Thymus (tissue), 11 donors: ENCODE data around the gene DROSHA. TPM values are rescaled to one million over a fixed set of nuclear protein-coding genes. Genes with fewer than 3 reads are reported as not detected.

Experiments used
- DNase-seq, 9 donors: peaks; one replicate each; pipeline ENCODE4 v3.0.0-alpha.2; 2013; ENCODE audit warnings: low spot score in 9 of 9, low read depth in 6 of 9, missing footprints in 1 of 9
- H3K27ac ChIP-seq, 2 donors: one replicate each; pipeline ENCODE4 v1.5.1; 2013; ENCODE audit warnings: control low read depth in 1 of 2, low read depth in 1 of 2, low read length in 1 of 2, mild to moderate bottlenecking in 1 of 2, moderate library complexity in 1 of 2
- H3K27me3 ChIP-seq, 2 donors: one replicate each; pipeline ENCODE4 v1.5.1; 2013; ENCODE audit warnings: low read length in 1 of 2; ENCODE audit not compliant: control insufficient read depth in 2 of 2, insufficient read depth in 1 of 2
- H3K36me3 ChIP-seq, 2 donors: one replicate each; pipeline ENCODE4 v1.5.1; 2013; ENCODE audit warnings: low read length in 1 of 2, mild to moderate bottlenecking in 1 of 2, moderate library complexity in 1 of 2; ENCODE audit not compliant: control insufficient read depth in 2 of 2, insufficient read depth in 2 of 2
- H3K4me1 ChIP-seq, 2 donors: one replicate each; pipeline ENCODE4 v1.5.1; 2013; ENCODE audit warnings: low read length in 2 of 2; ENCODE audit not compliant: control insufficient read depth in 2 of 2, insufficient read depth in 2 of 2
- H3K4me3 ChIP-seq, 2 donors: one replicate each; pipeline ENCODE4 v1.5.1; 2013; ENCODE audit warnings: low read length in 2 of 2, control low read depth in 1 of 2, mild to moderate bottlenecking in 1 of 2
- H3K9me3 ChIP-seq, 2 donors: one replicate each; pipeline ENCODE4 v1.5.1; 2013; ENCODE audit warnings: low read length in 1 of 2, mild to moderate bottlenecking in 1 of 2; ENCODE audit not compliant: control insufficient read depth in 2 of 2, insufficient read depth in 1 of 2
- WGBS: extraction: QIAGEN DNeasy Blood & Tissue Kit; methylation state at CpG from one replicate; pipeline ENCODE4 v1.1.7; 2013; 5-methylcytosine and 5-hydroxymethylcytosine counted together
- polyA plus RNA-seq: library from polyadenylated mRNA; stranded (reverse); fragments of 200-250 nt; gene quantifications from one replicate; pipeline ENCODE4 v1.2.3, GENCODE V29; 2013
- total RNA-seq: library from RNA; stranded (reverse); fragments of 120-200 nt; gene quantifications from one replicate; pipeline ENCODE4 v1.2.4, GENCODE V29; 2013
- donor health status: healthy.

Gene DROSHA
- total and polyA plus RNA-seq, 2 donors: 34.4 to 138 TPM

DNA sequence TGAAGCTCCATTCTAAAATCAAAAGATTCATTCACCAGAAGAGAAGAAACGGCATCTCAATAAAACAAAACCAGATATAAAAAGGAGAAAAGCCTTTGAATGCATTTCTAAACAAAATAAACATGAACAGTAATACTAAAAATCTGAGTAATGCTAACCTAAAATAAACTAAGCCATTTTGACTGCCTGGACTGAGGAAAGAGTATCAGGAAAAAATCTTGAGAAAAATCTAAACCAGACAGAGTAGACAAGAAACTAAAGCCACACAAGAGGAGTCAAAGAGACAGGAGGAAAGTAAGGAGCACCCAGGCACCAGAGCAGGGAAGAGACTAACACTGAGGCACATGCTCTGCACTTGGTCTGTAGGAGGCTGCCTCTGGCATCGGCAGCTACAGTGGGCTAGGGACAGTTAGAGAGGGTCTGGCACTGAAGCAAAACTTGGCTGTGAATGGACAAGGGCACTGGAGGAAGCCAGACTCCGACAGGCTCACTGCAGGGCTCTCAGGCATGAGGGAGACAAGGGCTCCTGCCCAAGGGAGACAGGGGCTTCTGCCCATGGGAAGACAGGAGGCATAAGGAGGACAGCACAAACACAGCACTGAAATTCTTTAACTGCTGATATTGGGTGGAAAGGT is 50.2 kb downstream of the DROSHA start:
- H3K4me3 ChIP-seq: no peak overlapping the region
- no peaks in the 10 kb centered on the region for H3K27me3 ChIP-seq
- H3K9me3 ChIP-seq: peaks cover 0 to 2% of the 10 kb centered on the region in 2 donors
- WGBS: over 99% methylated on average over 3 of the region's 3 CpGs
- H3K36me3 ChIP-seq: peaks cover 12 to 19% of the 10 kb centered on the region in 2 donors
- H3K27ac ChIP-seq: no peak overlapping the region
- DNase-seq: no peak
- no peaks in the 10 kb centered on the region for H3K4me1 ChIP-seq

- Histone ChIP-seq H3K27ac (no peak overlapping the region), H3K27me3 (no peaks in the 10 kb centered on the region), H3K9me3 (peaks cover 0 to 2% of the 10 kb centered on the region in 2 donors), H3K4me3 (no peak overlapping the region), H3K4me1 (no peaks in the 10 kb centered on the region), H3K36me3 (peaks cover 12 to 16% of the 10 kb centered on the region in 2 donors)
- no peak for DNase-seq
- WGBS: 99% methylated on average over 2 of the region's 2 CpGs
These were observed 52.2 kb downstream of the DROSHA start for GRCh38 chr5:31479706-31480105.

- Histone ChIP-seq H3K4me3 (no peak overlapping the region), H3K27ac (no peak overlapping the region), H3K4me1 (no peaks in the 10 kb centered on the region), H3K36me3 (peaks cover 12 to 16% of the 10 kb centered on the region in 2 donors), H3K27me3 (no peaks in the 10 kb centered on the region), H3K9me3 (peaks cover 0 to 2% of the 10 kb centered on the region in 2 donors)
- DNase-seq: no peak
These were observed 53.0 kb downstream of the DROSHA start for GRCh38 chr5:31478901-31479300.

GRCh38 chr5:31477971-31478370 is 53.9 kb downstream of the DROSHA start:
- H3K4me1 ChIP-seq: no peaks in the 10 kb centered on the region
- no peaks in the 10 kb centered on the region for H3K27me3 ChIP-seq
- no peak for DNase-seq
- no peak overlapping the region for H3K27ac ChIP-seq
- 98% methylated on average over 5 of the region's 5 CpGs for WGBS
- H3K4me3 ChIP-seq: no peak overlapping the region
- H3K36me3 ChIP-seq: peaks cover 7 to 11% of the 10 kb centered on the region in 2 donors
- peaks cover 0 to 2% of the 10 kb centered on the region in 2 donors for H3K9me3 ChIP-seq

DNA sequence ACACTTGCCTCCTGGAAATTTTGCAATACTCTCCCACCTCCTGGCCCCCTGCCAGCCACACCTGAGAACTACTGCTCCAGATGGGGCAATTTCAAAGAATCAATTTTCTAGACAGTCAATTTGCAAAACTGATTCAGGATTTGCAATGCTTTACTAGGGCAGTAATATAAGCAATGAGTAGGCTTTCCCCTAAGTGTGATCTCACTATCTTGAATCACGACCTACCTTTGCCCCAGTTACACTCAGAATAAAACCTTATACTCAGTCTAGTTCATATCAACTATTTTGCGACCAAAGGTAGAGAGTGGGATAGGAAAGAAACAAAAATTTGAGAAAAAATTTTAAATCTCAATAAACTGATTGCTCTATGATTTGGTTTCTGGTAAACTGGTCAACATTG is 54.4 kb downstream of the DROSHA start:
- no peaks in the 10 kb centered on the region for H3K4me1 ChIP-seq
- H3K9me3 ChIP-seq: peaks cover 0 to 2% of the 10 kb centered on the region in 2 donors
- no peak overlapping the region for H3K27ac ChIP-seq
- H3K36me3 ChIP-seq: peaks cover 7 to 8% of the 10 kb centered on the region in 2 donors
- WGBS: over 99% methylated on average over 2 of the region's 2 CpGs
- no peaks in the 10 kb centered on the region for H3K27me3 ChIP-seq
- H3K4me3 ChIP-seq: no peak overlapping the region
- no peak for DNase-seq

DNA sequence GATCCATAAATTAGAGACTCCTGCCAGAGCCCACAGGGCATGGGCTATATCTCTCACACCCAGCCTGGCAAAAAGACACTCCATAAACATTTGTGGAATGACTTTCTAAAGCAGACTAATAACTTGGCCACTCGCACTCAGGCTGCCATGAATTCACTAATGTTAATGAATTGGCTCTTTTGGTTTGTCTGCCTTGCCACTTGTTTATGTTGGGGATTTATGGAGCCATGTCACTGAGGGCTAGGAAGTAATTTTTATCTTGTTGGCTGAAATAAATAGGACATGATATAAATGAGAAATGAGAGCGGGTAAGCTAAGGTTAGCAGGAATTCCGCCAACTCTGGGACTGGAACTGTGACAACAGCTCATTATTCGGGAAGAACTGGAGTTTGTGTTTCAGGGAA is 55.2 kb downstream of the DROSHA start:
- DNase-seq: no peak
- Histone ChIP-seq H3K27ac (no peak overlapping the region), H3K9me3 (peaks cover 0 to under 1% of the 10 kb centered on the region in 2 donors), H3K4me3 (no peak overlapping the region), H3K4me1 (no peaks in the 10 kb centered on the region), H3K36me3 (peaks cover under 1 to 6% of the 10 kb centered on the region in 2 donors), H3K27me3 (no peaks in the 10 kb centered on the region)
- 93% methylated on average over 4 of the region's 4 CpGs for WGBS

GRCh38 chr5:31471916-31472315 is 60.0 kb downstream of the DROSHA start:
- Histone ChIP-seq H3K4me3 (no peak overlapping the region), H3K36me3 (peaks cover 4 to 15% of the 10 kb centered on the region in 2 donors), H3K9me3 (no peaks in the 10 kb centered on the region), H3K27ac (no peak overlapping the region), H3K4me1 (no peaks in the 10 kb centered on the region), H3K27me3 (no peaks in the 10 kb centered on the region)
- no peak for DNase-seq
- 98% methylated on average over 1 of the region's 1 CpG for WGBS

GRCh38 chr5:31471040-31471439 is 60.9 kb downstream of the DROSHA start:
- no peaks in the 10 kb centered on the region for H3K4me1 ChIP-seq
- H3K4me3 ChIP-seq: no peak overlapping the region
- H3K9me3 ChIP-seq: no peaks in the 10 kb centered on the region
- no peak overlapping the region for H3K27ac ChIP-seq
- H3K27me3 ChIP-seq: no peaks in the 10 kb centered on the region
- peaks cover 4 to 22% of the 10 kb centered on the region in 2 donors for H3K36me3 ChIP-seq
- no peak for DNase-seq
- 98% methylated on average over 2 of the region's 2 CpGs for WGBS

DNA sequence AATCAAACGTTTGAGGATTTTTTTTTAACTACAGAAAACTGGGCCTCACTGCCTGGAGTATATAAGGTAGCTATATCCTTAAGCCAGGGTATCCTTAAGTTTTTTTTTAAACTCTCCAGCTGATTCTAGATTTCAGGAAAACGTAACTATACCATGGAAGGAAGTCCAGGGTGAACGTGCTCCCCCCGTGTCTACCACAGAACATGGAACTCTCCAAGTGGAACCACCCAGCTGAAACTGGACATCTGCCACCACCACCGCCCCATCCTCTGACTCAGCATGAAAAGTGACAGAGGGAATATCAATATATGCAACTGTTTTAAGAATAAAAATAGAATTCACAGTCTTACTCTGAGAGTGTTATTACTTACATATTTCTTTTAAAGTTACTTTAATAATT is 61.3 kb downstream of the DROSHA start:
- Histone ChIP-seq H3K4me1 (no peaks in the 10 kb centered on the region), H3K27me3 (no peaks in the 10 kb centered on the region), H3K36me3 (peaks cover 6 to 25% of the 10 kb centered on the region in 2 donors), H3K4me3 (no peak overlapping the region), H3K27ac (no peak overlapping the region), H3K9me3 (no peaks in the 10 kb centered on the region)
- no peak for DNase-seq
- WGBS: 80% methylated on average over 5 of the region's 5 CpGs
